IMR-90 (cell line): Measurements from ENCODE around the gene GPC5. TPM values are rescaled to one million over a fixed set of nuclear protein-coding genes. Genes with fewer than 3 reads are reported as not detected.

Experiments used
- ATAC-seq: fragments of 200-7000 bp; cut with Tn5 transposase; 2 replicates; pipeline ENCODE4 v1.9.1; 2020; ENCODE audit warnings: low read depth, mild to moderate bottlenecking, moderate library complexity
- BruUV-seq: library from RNA; stranded (reverse); fragments of 400-500 nt; replicated peaks from 2 replicates; lab custom pipeline; 2021; lab: Mats Ljungman, UMichigan
- CTCF ChIA-PET: fragments of 300-600 bp; formaldehyde crosslinking; extraction: SDS; loops from one replicate; lab custom pipeline; 2021; ENCODE audit warnings: antibody characterized with exemption; lab: Yijun Ruan, JAX
- POLR2A ChIA-PET: fragments of 300-600 bp; sonication (Branson Sonifier 250); formaldehyde crosslinking; loops from one replicate; lab custom pipeline; 2022; ENCODE audit warnings: antibody characterized with exemption; ENCODE audit not compliant: unreplicated experiment; lab: Charles Lee
- DNase-seq: peaks from one replicate; pipeline ENCODE4 v3.0.0; 2013
- H2AFZ ChIP-seq: replicated peaks from 2 replicates; pipeline ENCODE3; 2013; ENCODE audit warnings: low read length, mild to moderate bottlenecking; ENCODE audit not compliant: poor library complexity
- H2AK5ac ChIP-seq: 2 replicates; pipeline ENCODE4 v1.6.1; 2013; ENCODE audit warnings: low read depth, low read length, inconsistent platforms
- H2AK9ac ChIP-seq: replicated peaks from 2 replicates; pipeline ENCODE3; 2013; ENCODE audit warnings: mild to moderate bottlenecking, low read depth, low read length, moderate library complexity; ENCODE audit not compliant: poor library complexity
- H2BK120ac ChIP-seq: 2 replicates; pipeline ENCODE4 v1.6.1; 2013; ENCODE audit warnings: low read depth, low read length, inconsistent platforms
- H2BK15ac ChIP-seq: 3 replicates; pipeline ENCODE4 v1.6.1; 2013; ENCODE audit warnings: low read depth, low read length, inconsistent platforms
- H2BK20ac ChIP-seq: 2 replicates; pipeline ENCODE4 v1.6.1; 2013; ENCODE audit warnings: low read depth, mild to moderate bottlenecking, inconsistent platforms, low read length, moderate library complexity
- H2BK5ac ChIP-seq: 2 replicates; pipeline ENCODE4 v1.6.1; 2013; ENCODE audit warnings: mild to moderate bottlenecking, low read depth, low read length, inconsistent platforms; ENCODE audit not compliant: poor library complexity, severe bottlenecking
- H3K14ac ChIP-seq: replicated peaks from 2 replicates; pipeline ENCODE4 v1.6.1; 2013; ENCODE audit warnings: low read depth, low read length, inconsistent platforms
- H3K18ac ChIP-seq: 2 replicates; pipeline ENCODE4 v1.6.1; 2013; ENCODE audit warnings: low read depth, low read length, control low read depth
- H3K23ac ChIP-seq: 2 replicates; pipeline ENCODE4 v1.6.1; 2013; ENCODE audit warnings: low read depth, low read length, inconsistent platforms
- H3K27ac ChIP-seq: 2 replicates; pipeline ENCODE4 v1.5.1; 2013; ENCODE audit warnings: mild to moderate bottlenecking, control low read depth, low read length; ENCODE audit not compliant: insufficient read depth
- H3K27me3 ChIP-seq: 2 replicates; pipeline ENCODE4 v1.6.1; 2013; ENCODE audit warnings: low read length; ENCODE audit not compliant: control insufficient read depth, insufficient read depth
- H3K36me3 ChIP-seq: 2 replicates; pipeline ENCODE4 v1.6.1; 2013; ENCODE audit warnings: low read length, mixed read lengths; ENCODE audit not compliant: control insufficient read depth, insufficient read depth
- H3K4ac ChIP-seq: 2 replicates; pipeline ENCODE4 v1.6.1; 2013; ENCODE audit warnings: low read depth, low read length, inconsistent platforms
- H3K4me1 ChIP-seq: 2 replicates; pipeline ENCODE4 v1.6.1; 2013; ENCODE audit warnings: low read length, mixed read lengths; ENCODE audit not compliant: control insufficient read depth, insufficient read depth
- H3K4me2 ChIP-seq: 2 replicates; pipeline ENCODE4 v1.6.1; 2013; ENCODE audit warnings: low read depth, mild to moderate bottlenecking, control low read depth, low read length, moderate library complexity
- H3K4me3 ChIP-seq: 2 replicates; pipeline ENCODE4 v1.5.1; 2013; ENCODE audit warnings: low read depth, mild to moderate bottlenecking, control low read depth, low read length, moderate library complexity; ENCODE audit not compliant: insufficient read depth
- H3K56ac ChIP-seq: 2 replicates; pipeline ENCODE4 v1.6.1; 2013; ENCODE audit warnings: low read length, inconsistent platforms; ENCODE audit not compliant: insufficient read depth; ENCODE audit errors: extremely low read depth
- H3K79me1 ChIP-seq, 2 experiments: 2 replicates each; pipeline ENCODE4 v1.6.1; 2013; ENCODE audit warnings: low read length in 2 of 2, inconsistent platforms in 1 of 2, low read depth in 1 of 2
- H3K9ac ChIP-seq: 2 replicates; pipeline ENCODE4 v1.6.1; 2013; ENCODE audit warnings: low read depth, low read length, control low read depth
- H3K9me1 ChIP-seq: 2 replicates; pipeline ENCODE4 v1.6.1; 2013; ENCODE audit warnings: low read length, inconsistent platforms; ENCODE audit not compliant: insufficient read depth
- H3K9me3 ChIP-seq: 2 replicates; pipeline ENCODE4 v1.6.1; 2013; ENCODE audit warnings: low read length; ENCODE audit not compliant: control insufficient read depth, insufficient read depth
- H4K20me1 ChIP-seq: 2 replicates; pipeline ENCODE4 v1.6.1; 2013; ENCODE audit warnings: low read length, inconsistent platforms; ENCODE audit not compliant: insufficient read depth
- H4K5ac ChIP-seq: 2 replicates; pipeline ENCODE4 v1.6.1; 2013; ENCODE audit warnings: mild to moderate bottlenecking, low read depth, low read length, control low read depth
- H4K8ac ChIP-seq, 2 experiments: 2 replicates each; pipeline ENCODE4 v1.6.1; 2013; ENCODE audit warnings: low read depth in 2 of 2, low read length in 2 of 2, control low read depth in 1 of 2, inconsistent platforms in 1 of 2
- H4K91ac ChIP-seq: 2 replicates; pipeline ENCODE4 v1.6.1; 2013; ENCODE audit warnings: low read depth, low read length, inconsistent platforms; ENCODE audit not compliant: insufficient read depth
- BHLHE40 ChIP-seq: fragments of 150-350 bp; IDR thresholded peaks from 2 replicates; pipeline ENCODE4 v1.6.1; 2016; ENCODE audit warnings: mild to moderate bottlenecking, low read depth, low read length
- CEBPB ChIP-seq: IDR thresholded peaks from 2 replicates; pipeline ENCODE4 v1.6.1; 2012; ENCODE audit warnings: low read depth, low read length, improper control_type of control experiment
- CHD1 ChIP-seq: IDR thresholded peaks from 2 replicates; pipeline ENCODE4 v1.6.1; 2012; ENCODE audit warnings: low read depth, low read length, improper control_type of control experiment
- FOS ChIP-seq: fragments of 150-350 bp; IDR thresholded peaks from 2 replicates; pipeline ENCODE4 v1.6.1; 2016; ENCODE audit warnings: low read depth, low read length
- MAFK ChIP-seq: IDR thresholded peaks from 2 replicates; pipeline ENCODE4 v1.6.1; 2012; ENCODE audit warnings: low read depth, low read length, improper control_type of control experiment
- MAZ ChIP-seq: IDR thresholded peaks from 2 replicates; pipeline ENCODE4 v1.6.1; 2012; ENCODE audit warnings: low read depth, mild to moderate bottlenecking, low read length, improper control_type of control experiment, moderate library complexity, borderline replicate concordance
- MXI1 ChIP-seq: IDR thresholded peaks from 2 replicates; pipeline ENCODE4 v1.6.1; 2012; ENCODE audit warnings: low read depth, mild to moderate bottlenecking, low read length, moderate library complexity, borderline replicate concordance
- NFE2L2 ChIP-seq: fragments of 150-350 bp; IDR thresholded peaks from 2 replicates; pipeline ENCODE4 v1.6.1; 2016; ENCODE audit warnings: low read depth, mild to moderate bottlenecking, low read length
- POLR2A ChIP-seq: IDR thresholded peaks from 2 replicates; pipeline ENCODE4 v1.6.1; 2012; ENCODE audit warnings: mild to moderate bottlenecking, low read depth, low read length
- RAD21 ChIP-seq: IDR thresholded peaks from 2 replicates; pipeline ENCODE4 v1.6.1; 2012; ENCODE audit warnings: low read length, improper control_type of control experiment
- RCOR1 ChIP-seq: IDR thresholded peaks from 2 replicates; pipeline ENCODE4 v1.6.1; 2012; ENCODE audit warnings: mild to moderate bottlenecking, low read length, improper control_type of control experiment; ENCODE audit not compliant: insufficient replicate concordance
- RFX5 ChIP-seq: IDR thresholded peaks from 2 replicates; pipeline ENCODE4 v1.8.0; 2012; ENCODE audit warnings: low read depth, mild to moderate bottlenecking, low read length, moderate library complexity
- SMC3 ChIP-seq: fragments of 150-350 bp; IDR thresholded peaks from 2 replicates; pipeline ENCODE4 v1.6.1; 2016; ENCODE audit warnings: low read depth, mild to moderate bottlenecking, antibody characterized with exemption, low read length, moderate library complexity
- WGBS, 2 experiments: methylation state at CpG; one replicate each; pipeline versions ENCODE4 v1.1.5 to v1.1.7; 2013; ENCODE audit warnings: missing lambda C conversion rate in 2 of 2; ENCODE audit not compliant: insufficient read length in 1 of 2; ENCODE audit errors: extremely low coverage in 2 of 2; 5-methylcytosine and 5-hydroxymethylcytosine counted together
- dilution Hi-C: fragments of 300-500 bp; cut with HindIII; formaldehyde crosslinking; loops from one replicate; pipeline ENCODE4 v1.14.3; 2018; ENCODE audit warnings: low sequenced_read_pairs; ENCODE audit not compliant: unreplicated experiment
- in situ Hi-C: fragments of 300-500 bp; cut with MboI; formaldehyde crosslinking; loops from 3 replicates; pipeline ENCODE4 v1.14.3; 2019; ENCODE audit warnings: low sequenced_read_pairs, inconsistent platforms, mixed read lengths
- intact Hi-C: fragments of 100-400 bp; cut with micrococcal nuclease; formaldehyde crosslinking; loops from 2 replicates; pipeline ENCODE4 v1.10.0; 2022
- polyA plus RNA-seq, 3 experiments: library from polyadenylated mRNA; depleted of rRNA; stranded (reverse); fragments of >200 nt; gene quantifications; 2 replicates each; pipeline ENCODE4 v1.2.3, GENCODE V29; 2012; ENCODE audit warnings: low replicate concordance in 1 of 3
- total RNA-seq: library from RNA; depleted of rRNA; stranded (reverse); fragments of >200 nt; gene quantifications from 2 replicates; pipeline ENCODE4 v1.2.3, GENCODE V29; 2012
- TF ChIP-seq, protein P1 (sequence below): conservative IDR thresholded peaks from 2 replicates; pipeline ENCODE4 v1.5.1; 2012; ENCODE audit warnings: mild to moderate bottlenecking, low read depth, low read length, improper control_type of control experiment
- TF ChIP-seq, protein P2 (sequence below): fragments of 150-350 bp; IDR thresholded peaks from 2 replicates; pipeline ENCODE4 v1.6.1; 2016; ENCODE audit warnings: low read depth, mild to moderate bottlenecking, low read length, moderate library complexity, borderline replicate concordance
- TF ChIP-seq, protein P3 (sequence below): fragments of 150-350 bp; IDR thresholded peaks from 2 replicates; pipeline ENCODE4 v1.6.1; 2017; ENCODE audit warnings: mild to moderate bottlenecking, antibody characterized with exemption, low read length, low read depth

The GPC5 gene
- total and polyA plus RNA-seq, 2 of the 4 experiments (the other 2 are of a cell fraction) = 0.94 to 1.8 TPM

DNA sequence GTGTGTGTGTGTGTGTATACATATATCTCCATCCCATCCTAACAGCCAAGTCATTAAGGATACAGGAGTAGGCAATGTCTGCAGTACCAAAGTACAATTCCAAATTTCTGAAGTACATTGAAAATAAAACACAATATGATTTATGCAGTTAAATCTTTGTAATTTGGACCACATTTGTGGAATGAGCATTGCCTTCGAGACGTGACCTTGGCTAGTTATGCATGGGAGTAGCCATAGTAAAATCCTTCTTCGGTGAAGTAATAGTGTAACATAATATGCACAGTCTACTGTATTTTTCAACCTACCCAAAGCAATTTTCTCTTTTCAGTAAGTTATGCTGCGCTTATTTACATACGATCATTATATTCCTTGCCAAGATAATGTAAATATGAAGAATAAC is 1162.5 kb downstream of the GPC5 start:
- Histone ChIP-seq H3K4me2 (no peak overlapping the region), H4K20me1 (no peaks in the 10 kb centered on the region), H3K9me1 (no peaks in the 10 kb centered on the region), H3K14ac (no peak overlapping the region), H4K8ac (no peak overlapping the region), H3K27me3 (no peaks in the 10 kb centered on the region), H2BK120ac (no peak overlapping the region), H2BK5ac (no peak overlapping the region), H4K5ac (no peak overlapping the region), H2BK20ac (no peak overlapping the region), H3K36me3 (no peaks in the 10 kb centered on the region), H4K91ac (no peak overlapping the region), H3K4ac (no peak overlapping the region), H2BK15ac (no peak overlapping the region), H3K4me1 (no peaks in the 10 kb centered on the region), H3K27ac (no peak overlapping the region), H3K56ac (no peak overlapping the region), H2AK9ac (no peak overlapping the region), H3K18ac (no peak overlapping the region), H2AFZ (no peak overlapping the region), H3K9me3 (no peaks in the 10 kb centered on the region), H3K9ac (no peak overlapping the region), H3K23ac (no peak overlapping the region), H3K79me1 (no peaks in the 10 kb centered on the region), H3K4me3 (no peak overlapping the region), H2AK5ac (no peak overlapping the region)
- dilution Hi-C loops (no loop called here), intact Hi-C loops (no loop called here), in situ Hi-C loops (no loop called here)
- ATAC-seq (no peak), DNase-seq (no peak)
- ChIA-PET POLR2A (no interaction called here), CTCF (no interaction called here)
- whole genome bisulfite sequencing, 2 experiments = no CpG with 5 or more reads among the region's 5 CpGs
- no TSS peak for BruUV-seq
- TF ChIP-seq RAD21 = no peak
- TF ChIP-seq FOS = no peak
- TF ChIP-seq RCOR1 = no peak
- TF ChIP-seq, protein P1, sequence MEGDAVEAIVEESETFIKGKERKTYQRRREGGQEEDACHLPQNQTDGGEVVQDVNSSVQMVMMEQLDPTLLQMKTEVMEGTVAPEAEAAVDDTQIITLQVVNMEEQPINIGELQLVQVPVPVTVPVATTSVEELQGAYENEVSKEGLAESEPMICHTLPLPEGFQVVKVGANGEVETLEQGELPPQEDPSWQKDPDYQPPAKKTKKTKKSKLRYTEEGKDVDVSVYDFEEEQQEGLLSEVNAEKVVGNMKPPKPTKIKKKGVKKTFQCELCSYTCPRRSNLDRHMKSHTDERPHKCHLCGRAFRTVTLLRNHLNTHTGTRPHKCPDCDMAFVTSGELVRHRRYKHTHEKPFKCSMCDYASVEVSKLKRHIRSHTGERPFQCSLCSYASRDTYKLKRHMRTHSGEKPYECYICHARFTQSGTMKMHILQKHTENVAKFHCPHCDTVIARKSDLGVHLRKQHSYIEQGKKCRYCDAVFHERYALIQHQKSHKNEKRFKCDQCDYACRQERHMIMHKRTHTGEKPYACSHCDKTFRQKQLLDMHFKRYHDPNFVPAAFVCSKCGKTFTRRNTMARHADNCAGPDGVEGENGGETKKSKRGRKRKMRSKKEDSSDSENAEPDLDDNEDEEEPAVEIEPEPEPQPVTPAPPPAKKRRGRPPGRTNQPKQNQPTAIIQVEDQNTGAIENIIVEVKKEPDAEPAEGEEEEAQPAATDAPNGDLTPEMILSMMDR = no peak
- no peak for TF ChIP-seq RFX5
- no peak for TF ChIP-seq MAZ
- TF ChIP-seq MXI1 = no peak
- TF ChIP-seq NFE2L2 = no peak
- no peak for TF ChIP-seq BHLHE40
- TF ChIP-seq CEBPB = no peak
- TF ChIP-seq SMC3 = no peak
- TF ChIP-seq, protein P2, sequence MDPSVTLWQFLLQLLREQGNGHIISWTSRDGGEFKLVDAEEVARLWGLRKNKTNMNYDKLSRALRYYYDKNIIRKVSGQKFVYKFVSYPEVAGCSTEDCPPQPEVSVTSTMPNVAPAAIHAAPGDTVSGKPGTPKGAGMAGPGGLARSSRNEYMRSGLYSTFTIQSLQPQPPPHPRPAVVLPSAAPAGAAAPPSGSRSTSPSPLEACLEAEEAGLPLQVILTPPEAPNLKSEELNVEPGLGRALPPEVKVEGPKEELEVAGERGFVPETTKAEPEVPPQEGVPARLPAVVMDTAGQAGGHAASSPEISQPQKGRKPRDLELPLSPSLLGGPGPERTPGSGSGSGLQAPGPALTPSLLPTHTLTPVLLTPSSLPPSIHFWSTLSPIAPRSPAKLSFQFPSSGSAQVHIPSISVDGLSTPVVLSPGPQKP = no peak
- TF ChIP-seq, protein P3, sequence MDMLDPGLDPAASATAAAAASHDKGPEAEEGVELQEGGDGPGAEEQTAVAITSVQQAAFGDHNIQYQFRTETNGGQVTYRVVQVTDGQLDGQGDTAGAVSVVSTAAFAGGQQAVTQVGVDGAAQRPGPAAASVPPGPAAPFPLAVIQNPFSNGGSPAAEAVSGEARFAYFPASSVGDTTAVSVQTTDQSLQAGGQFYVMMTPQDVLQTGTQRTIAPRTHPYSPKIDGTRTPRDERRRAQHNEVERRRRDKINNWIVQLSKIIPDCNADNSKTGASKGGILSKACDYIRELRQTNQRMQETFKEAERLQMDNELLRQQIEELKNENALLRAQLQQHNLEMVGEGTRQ = no peak
- TF ChIP-seq CHD1 = no peak
- no peak for TF ChIP-seq POLR2A
- no peak for TF ChIP-seq MAFK
